Measurements from ENCODE around the gene FHIT.

Gene FHIT

GRCh38 chr3:59818033-59818918 lies 1433.0 kb downstream of the FHIT start:
- Histone ChIP-seq H3K9me3 (no peaks in the 10 kb centered on the region), H3K4me1 (peaks cover 0 to 28% (median 15%) of the 10 kb centered on the region in 4 donors), H3K36me3 (no peaks in the 10 kb centered on the region), H3K27ac (peak overlapping the region in 1 of 2 donors; percentile 48), H3K27me3 (no peaks in the 10 kb centered on the region), H3K4me3 (peak overlapping the region; percentile 5 to 10)
- peak; percentile 89 to 90 for DNase-seq
- intact Hi-C loops (cut with DNase I; ENCODE audit: low total_unique reads), result no loop called here
- no peak for TF ChIP-seq CTCF (IDR thresholded peaks at IDR 0.05)

DNA sequence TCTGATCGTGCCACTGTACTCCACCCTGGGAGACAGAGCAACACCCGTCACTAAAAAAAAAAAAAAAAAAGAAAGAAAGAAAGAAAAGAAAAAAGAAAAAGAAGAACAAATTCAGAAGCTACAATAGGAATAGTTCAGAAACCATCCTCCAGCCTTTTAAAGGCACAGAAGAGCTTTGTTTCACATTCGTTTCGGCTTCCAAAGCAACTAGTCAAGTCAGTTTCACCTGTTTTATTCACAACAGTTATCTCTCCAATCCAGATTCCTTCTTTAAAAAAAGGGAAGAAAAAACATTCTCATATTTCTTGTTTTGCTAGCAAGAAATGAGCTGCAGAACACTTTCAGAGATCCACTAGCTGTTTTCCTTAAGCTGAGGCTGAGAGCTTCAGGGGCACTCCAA lies 1433.7 kb downstream of the FHIT start:
- no peak for DNase-seq
- intact Hi-C loops (cut with DNase I; ENCODE audit: low total_unique reads), result no loop called here
- TF ChIP-seq CTCF (IDR thresholded peaks at IDR 0.05), result no peak
- Histone ChIP-seq H3K36me3 (no peaks in the 10 kb centered on the region), H3K27me3 (no peaks in the 10 kb centered on the region), H3K4me1 (peaks cover 0 to 36% (median 18%) of the 10 kb centered on the region in 4 donors), H3K9me3 (no peaks in the 10 kb centered on the region), H3K4me3 (no peak overlapping the region), H3K27ac (peak overlapping the region in 1 of 2 donors; percentile 48)

GRCh38 chr3:59816312-59816711 lies 1434.9 kb downstream of the FHIT start:
- no peak overlapping the region for H3K27ac ChIP-seq
- no peak overlapping the region for H3K4me3 ChIP-seq
- H3K27me3 ChIP-seq, result no peaks in the 10 kb centered on the region
- no peak for DNase-seq
- H3K9me3 ChIP-seq, result no peaks in the 10 kb centered on the region
- H3K36me3 ChIP-seq, result no peaks in the 10 kb centered on the region
- intact Hi-C loops (cut with DNase I; ENCODE audit: low total_unique reads), result no loop called here
- H3K4me1 ChIP-seq, result peaks cover 0 to 48% (median 21%) of the 10 kb centered on the region in 4 donors
- TF ChIP-seq CTCF (IDR thresholded peaks at IDR 0.05), result no peak

DNA sequence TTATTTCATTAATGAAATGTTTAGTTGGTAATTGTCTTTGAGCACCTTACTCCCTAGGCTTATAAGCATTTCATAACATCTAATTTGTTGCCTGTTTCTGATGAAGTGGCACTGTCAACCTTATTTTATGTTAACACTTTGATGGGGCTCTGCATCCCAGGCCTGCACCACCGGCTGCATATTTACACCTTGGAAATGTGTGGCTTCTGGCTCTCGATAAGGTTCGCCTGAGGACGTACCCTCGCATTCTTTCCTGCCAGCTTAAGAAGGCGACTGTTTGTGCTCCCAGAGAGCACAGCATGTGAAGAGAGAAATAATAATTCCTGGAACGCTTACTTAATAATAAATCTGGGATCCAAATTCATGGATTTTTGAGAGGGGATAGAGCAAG lies 1438.1 kb downstream of the FHIT start:
- DNase-seq, result no peak

More for the DNA sequence above, 1438.1 kb downstream of the FHIT start:
- no peaks in the 10 kb centered on the region for H3K36me3 ChIP-seq
- intact Hi-C loops (cut with DNase I; ENCODE audit: low total_unique reads), result no loop called here
- H3K27ac ChIP-seq, result peak overlapping the region; percentile 6 to 21
- H3K4me3 ChIP-seq, result no peak overlapping the region
- TF ChIP-seq CTCF (IDR thresholded peaks at IDR 0.05), result no peak
- H3K4me1 ChIP-seq, result peaks cover 0 to 62% (median 25%) of the 10 kb centered on the region in 4 donors
- no peaks in the 10 kb centered on the region for H3K27me3 ChIP-seq
- H3K9me3 ChIP-seq, result no peaks in the 10 kb centered on the region

Measured in tibial artery (tissue), 4 donors.